HFFc6 (cell line): Measurements from ENCODE around the gene TBC1D22B. TPM values are rescaled to one million over a fixed set of nuclear protein-coding genes. Genes with fewer than 3 reads are reported as not detected.

Source experiments
- DNase-seq: peaks from one replicate; pipeline ENCODE4 v3.0.0-alpha.2; 2018
- H3K27ac Mint-ChIP-seq: 2 replicates; pipeline ENCODE4 v1.8.0; 2020; ENCODE audit warnings: mild to moderate bottlenecking, mixed read lengths
- H3K27me3 Mint-ChIP-seq: 2 replicates; pipeline ENCODE4 v1.8.0; 2021; ENCODE audit warnings: mild to moderate bottlenecking, moderate library complexity, mixed read lengths; ENCODE audit not compliant: insufficient read depth
- H3K36me3 Mint-ChIP-seq: 2 replicates; pipeline ENCODE4 v1.8.0; 2021; ENCODE audit warnings: low read depth, mixed read lengths
- H3K4me1 Mint-ChIP-seq: 2 replicates; pipeline ENCODE4 v1.8.0; 2020; ENCODE audit warnings: low read depth, mixed read lengths
- H3K4me3 Mint-ChIP-seq: 2 replicates; pipeline ENCODE4 v1.8.0; 2020; ENCODE audit warnings: mild to moderate bottlenecking, moderate library complexity, mixed read lengths
- H3K9me3 Mint-ChIP-seq: 2 replicates; pipeline ENCODE4 v1.8.0; 2020; ENCODE audit warnings: mild to moderate bottlenecking, mixed read lengths
- CTCF ChIP-seq: fragments of 200-600 bp; sonication (generic); IDR thresholded peaks from 2 replicates; pipeline ENCODE4 v1.5.0; 2021; ENCODE audit warnings: antibody characterized with exemption, mild to moderate bottlenecking
- total RNA-seq, 6 experiments: library from RNA; stranded (reverse); fragmentation: NEBNext Ultra II Directional; extraction: Animal tissue kit (Norgen Biotek cat#: 25700); gene quantifications; 2 replicates in 1 of 6; 3 replicates in 5 of 6; pipeline ENCODE4 v1.2.3, GENCODE V29; 2021

TBC1D22B gene
- total RNA-seq, 6 experiments from 2014 or later = 9.0 to 9.6 (median 9.2) TPM

GRCh38 chr6:37280162-37280887 lies 22.8 kb downstream of the TBC1D22B start:
- no peaks in the 10 kb centered on the region for H3K9me3 Mint-ChIP-seq
- no peak for DNase-seq
- H3K36me3 Mint-ChIP-seq = peaks cover 24% of the 10 kb centered on the region
- H3K27ac Mint-ChIP-seq = 0 out of 2 replicates have a peak overlapping the region, but pooled peaks have one; percentile 4
- no peaks in the 10 kb centered on the region for H3K27me3 Mint-ChIP-seq
- no peak overlapping the region for H3K4me3 Mint-ChIP-seq
- TF ChIP-seq CTCF = no peak
- peaks cover 6% of the 10 kb centered on the region; the same call in 1 of the 2 replicates for H3K4me1 Mint-ChIP-seq

GRCh38 chr6:37282371-37282770 lies 24.8 kb downstream of the TBC1D22B start:
- Mint-ChIP-seq H3K4me3 (no peak overlapping the region), H3K27me3 (no peaks in the 10 kb centered on the region), H3K4me1 (peaks cover 6% of the 10 kb centered on the region; the same call in 1 of the 2 replicates), H3K36me3 (peaks cover 31% of the 10 kb centered on the region), H3K9me3 (no peaks in the 10 kb centered on the region), H3K27ac (no peak overlapping the region)
- DNase-seq = no peak
- no peak for TF ChIP-seq CTCF

DNA sequence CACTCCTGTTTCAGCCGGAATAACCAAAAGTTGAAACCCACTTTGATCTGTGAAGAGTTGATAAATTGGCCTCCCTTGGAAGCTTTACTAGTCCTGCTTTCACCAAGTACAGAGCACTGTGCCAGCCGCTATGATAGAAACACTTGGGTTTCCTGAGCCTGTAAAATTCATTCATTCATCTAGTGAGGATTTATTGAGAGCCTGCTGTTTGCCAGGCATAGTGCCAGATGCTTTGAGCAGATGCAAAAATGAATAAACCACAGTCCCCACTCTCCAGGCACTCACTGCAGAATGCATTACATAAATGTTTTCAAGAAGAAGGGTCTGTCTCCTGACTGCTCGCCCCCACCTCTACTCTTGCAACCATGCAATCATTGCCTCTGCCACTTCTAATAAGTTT lies 25.7 kb downstream of the TBC1D22B start:
- peaks cover 6% of the 10 kb centered on the region; the same call in 1 of the 2 replicates for H3K4me1 Mint-ChIP-seq
- no peak overlapping the region for H3K27ac Mint-ChIP-seq
- H3K27me3 Mint-ChIP-seq = no peaks in the 10 kb centered on the region
- TF ChIP-seq CTCF = no peak
- DNase-seq = no peak
- H3K4me3 Mint-ChIP-seq = no peak overlapping the region
- H3K36me3 Mint-ChIP-seq = peaks cover 36% of the 10 kb centered on the region
- no peaks in the 10 kb centered on the region for H3K9me3 Mint-ChIP-seq

GRCh38 chr6:37283671-37284151 lies 26.1 kb downstream of the TBC1D22B start:
- H3K4me1 Mint-ChIP-seq = peaks cover 6% of the 10 kb centered on the region; the same call in 1 of the 2 replicates

DNA sequence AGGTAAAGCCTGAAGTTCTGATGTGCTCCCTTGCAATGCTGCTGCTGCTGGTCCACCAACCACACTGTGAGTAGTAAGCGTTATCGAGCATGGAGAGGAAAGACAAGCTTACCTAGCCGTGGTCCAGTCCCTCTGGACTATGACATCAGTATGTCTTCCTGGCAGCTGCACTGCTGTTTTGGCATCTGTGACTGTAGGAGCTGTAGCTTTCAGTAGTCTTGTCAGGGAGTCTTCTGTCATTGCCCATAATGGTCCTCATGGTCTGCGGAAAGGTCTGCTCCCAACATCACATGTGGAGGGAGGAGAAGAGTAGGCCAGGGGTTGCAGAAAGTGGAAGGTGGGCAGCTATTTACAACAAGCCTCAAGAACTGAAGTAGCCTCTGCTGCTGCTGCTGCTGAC lies 27.2 kb downstream of the TBC1D22B start:
- no peak for DNase-seq
- Mint-ChIP-seq H3K9me3 (no peaks in the 10 kb centered on the region), H3K36me3 (peaks cover 36% of the 10 kb centered on the region)

More at GRCh38 chr6:37283671-37284151, 26.1 kb downstream of the TBC1D22B start:
- no peak for TF ChIP-seq CTCF
- H3K9me3 Mint-ChIP-seq = no peaks in the 10 kb centered on the region
- H3K36me3 Mint-ChIP-seq = peaks cover 36% of the 10 kb centered on the region
- H3K27me3 Mint-ChIP-seq = no peaks in the 10 kb centered on the region
- no peak for DNase-seq
- H3K27ac Mint-ChIP-seq = no peak overlapping the region
- no peak overlapping the region for H3K4me3 Mint-ChIP-seq

More for the DNA sequence above, 27.2 kb downstream of the TBC1D22B start:
- no peak for TF ChIP-seq CTCF
- Mint-ChIP-seq H3K27me3 (no peaks in the 10 kb centered on the region), H3K4me1 (peaks cover 8% of the 10 kb centered on the region; the same call in 1 of the 2 replicates), H3K4me3 (no peak overlapping the region), H3K27ac (no peak overlapping the region)
